ENCODE results near the gene LRP2. TPM values are rescaled to one million over a fixed set of nuclear protein-coding genes. Genes with fewer than 3 reads are reported as not detected.

LRP2 gene
- total and polyA plus RNA-seq, 4 experiments from 2014 or later = not detected

DNA sequence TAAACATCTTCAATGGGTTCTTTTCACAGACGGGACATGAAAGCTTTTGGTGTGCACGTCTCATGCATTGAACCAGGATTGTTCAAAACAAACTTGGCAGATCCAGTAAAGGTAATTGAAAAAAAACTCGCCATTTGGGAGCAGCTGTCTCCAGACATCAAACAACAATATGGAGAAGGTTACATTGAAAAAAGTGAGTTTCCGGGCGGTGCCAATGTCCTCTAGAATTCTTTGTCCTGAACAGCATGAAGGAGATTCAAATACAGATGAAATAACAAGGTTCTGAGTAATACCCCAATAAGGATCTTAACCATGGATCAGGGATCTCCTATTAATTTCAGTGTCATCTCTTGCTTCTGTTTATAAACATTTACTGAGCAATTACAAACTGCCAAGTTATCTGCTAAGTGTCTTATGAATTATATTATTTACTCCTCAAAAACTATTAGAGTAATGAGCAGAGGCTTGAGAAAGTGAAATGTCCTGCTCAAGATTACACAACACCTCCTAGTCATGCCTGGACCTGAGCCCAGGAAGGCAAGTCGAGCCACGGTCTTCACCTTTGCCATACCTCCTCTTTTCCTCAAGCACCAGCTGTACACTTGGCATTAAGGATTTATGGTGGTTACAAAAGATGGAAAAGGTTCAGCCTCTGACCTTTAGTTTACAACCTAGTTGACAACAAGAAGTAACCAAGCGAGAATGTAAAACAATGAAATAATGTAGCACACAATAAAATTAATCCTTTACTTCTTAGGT, 270.4 kb downstream of the LRP2 start:
- Histone ChIP-seq H3K4me3 (ENCODE audit: low read length in 2 of 2) (no peak overlapping the region), H3K4me1 (ENCODE audit: insufficient read depth, low read length) (peaks cover 10% of the 10 kb centered on the region), H3K36me3 (ENCODE audit: insufficient read depth, low read length) (no peaks in the 10 kb centered on the region), H3K27ac (ENCODE audit: low read depth, low read length) (no peak overlapping the region), H3K9me3 (ENCODE audit: control insufficient read depth in 1 of 2, low read length in 2 of 2) (no peaks in the 10 kb centered on the region), H3K27me3 (ENCODE audit: insufficient read depth, low read length) (no peaks in the 10 kb centered on the region)
- intact Hi-C loops (cut with micrococcal nuclease) = loop anchor here (10.0 kb wide), 1 partner anchor 67 kb away; no protein-coding TSS in a partner anchor
- ChIA-PET POLR2A (ENCODE audit: partially characterized antibody) (no interaction called here), CTCF (ENCODE audit: partially characterized antibody) (no interaction called here)
- peaks cover 0 to 1% (median 0%) of the 10 kb centered on the region in 8 donors for H3K9me3 Mint-ChIP-seq
- no peak overlapping the region for H3K4me3 Mint-ChIP-seq
- peaks cover 6 to 15% (median 12%) of the 10 kb centered on the region in 4 donors for H3K4me1 Mint-ChIP-seq
- peak overlapping the region in 1 of 7 donors; percentile 71 for H3K27ac Mint-ChIP-seq
- peaks cover 4 to 5% of the 10 kb centered on the region in 2 donors for H3K27me3 Mint-ChIP-seq
- no peak for DNase-seq
- H3K36me3 Mint-ChIP-seq = no peaks in the 10 kb centered on the region

DNA sequence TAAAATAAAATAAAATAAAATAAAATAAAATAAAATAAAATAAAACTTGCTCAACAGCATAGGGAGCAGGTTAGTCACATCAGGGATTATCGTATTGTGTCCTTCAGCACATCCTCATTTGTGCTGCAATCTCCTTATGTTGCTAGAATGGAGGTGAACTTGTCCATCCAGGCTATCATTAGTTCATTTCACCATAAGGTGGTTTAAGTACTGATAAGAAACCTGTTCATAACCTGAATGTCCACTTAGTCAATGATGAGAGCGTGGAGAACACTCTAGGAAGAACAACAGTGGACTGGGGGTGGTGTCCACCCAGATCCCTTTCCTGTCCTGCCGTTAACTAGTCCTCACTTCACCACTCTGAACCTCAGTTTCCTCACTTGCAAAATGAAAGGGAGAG, 271.1 kb downstream of the LRP2 start:
- CTCF ChIA-PET (ENCODE audit: partially characterized antibody) = no interaction called here
- no peak overlapping the region for H3K27ac ChIP-seq (ENCODE audit: low read depth, low read length)
- H3K4me1 ChIP-seq (ENCODE audit: insufficient read depth, low read length) = peaks cover 10% of the 10 kb centered on the region
- H3K27me3 ChIP-seq (ENCODE audit: insufficient read depth, low read length) = no peaks in the 10 kb centered on the region
- H3K27ac Mint-ChIP-seq = no peak overlapping the region
- H3K9me3 Mint-ChIP-seq = peaks cover 0 to 4% (median 0%) of the 10 kb centered on the region in 8 donors
- POLR2A ChIA-PET (ENCODE audit: partially characterized antibody) = no interaction called here
- H3K4me1 Mint-ChIP-seq = peaks cover 6 to 14% (median 11%) of the 10 kb centered on the region in 4 donors
- no peak for DNase-seq
- no peaks in the 10 kb centered on the region for H3K36me3 Mint-ChIP-seq
- peaks cover 6% of the 10 kb centered on the region in 2 donors for H3K27me3 Mint-ChIP-seq
- no peak overlapping the region for H3K4me3 Mint-ChIP-seq
- no peak overlapping the region for H3K4me3 ChIP-seq (ENCODE audit: low read length in 2 of 2)
- no peaks in the 10 kb centered on the region for H3K9me3 ChIP-seq (ENCODE audit: control insufficient read depth in 1 of 2, low read length in 2 of 2)
- no peaks in the 10 kb centered on the region for H3K36me3 ChIP-seq (ENCODE audit: insufficient read depth, low read length)
- intact Hi-C loops (cut with micrococcal nuclease) = loop anchor here (10.0 kb wide), 1 partner anchor 66 kb away; no protein-coding TSS in a partner anchor

DNA sequence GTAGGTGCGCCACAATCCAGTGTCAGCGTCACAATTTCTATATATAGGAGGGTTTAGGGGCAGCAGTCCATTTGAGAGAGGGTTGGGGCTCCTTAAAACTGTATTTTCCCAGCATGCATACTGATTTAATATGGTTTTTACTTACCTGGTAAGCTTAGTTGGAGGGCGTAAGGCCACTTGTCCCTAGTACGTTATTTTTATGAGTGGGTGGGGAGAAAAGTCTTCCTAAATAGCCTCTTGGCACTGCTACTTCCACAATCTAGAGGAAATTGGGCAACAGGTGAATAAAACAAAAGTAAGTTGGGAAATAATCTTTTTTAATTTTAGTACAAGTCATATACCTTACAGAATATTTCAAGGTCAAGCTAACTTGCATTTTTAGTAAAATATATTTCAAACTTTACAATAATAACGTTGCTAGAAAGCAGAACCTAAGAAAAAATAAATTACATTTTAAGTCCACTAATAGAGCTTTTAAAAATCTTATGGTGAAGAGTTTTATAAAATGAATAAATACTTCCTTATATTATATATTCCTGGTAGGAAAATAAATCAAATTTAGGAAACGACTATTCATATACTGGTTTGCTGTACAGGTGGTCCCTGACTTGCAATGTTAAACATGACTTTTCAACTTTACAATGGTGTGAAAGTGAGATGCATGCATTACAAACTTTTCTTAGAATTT, 272.1 kb downstream of the LRP2 start:
- Mint-ChIP-seq H3K36me3 (no peaks in the 10 kb centered on the region), H3K27ac (no peak overlapping the region), H3K4me3 (no peak overlapping the region), H3K4me1 (peaks cover 0 to 5% (median 2%) of the 10 kb centered on the region in 4 donors), H3K27me3 (peaks cover 6 to 11% of the 10 kb centered on the region in 2 donors), H3K9me3 (peaks cover 0 to 8% (median 2%) of the 10 kb centered on the region in 8 donors)
- ChIA-PET CTCF (ENCODE audit: partially characterized antibody) (interaction anchor here (1.2 kb wide), 1 partner anchor 41 kb away, joined by 3 read pairs; no protein-coding TSS in a partner anchor), POLR2A (ENCODE audit: partially characterized antibody) (no interaction called here)
- Histone ChIP-seq H3K4me3 (ENCODE audit: low read length in 2 of 2) (no peak overlapping the region), H3K27ac (ENCODE audit: low read depth, low read length) (no peak overlapping the region), H3K27me3 (ENCODE audit: insufficient read depth, low read length) (no peaks in the 10 kb centered on the region), H3K4me1 (ENCODE audit: insufficient read depth, low read length) (peaks cover 2% of the 10 kb centered on the region), H3K36me3 (ENCODE audit: insufficient read depth, low read length) (no peaks in the 10 kb centered on the region), H3K9me3 (ENCODE audit: control insufficient read depth in 1 of 2, low read length in 2 of 2) (no peaks in the 10 kb centered on the region)
- intact Hi-C loops (cut with micrococcal nuclease) = loop anchor here (10.0 kb wide), 1 partner anchor 65 kb away; no protein-coding TSS in a partner anchor
- no peak for DNase-seq

DNA sequence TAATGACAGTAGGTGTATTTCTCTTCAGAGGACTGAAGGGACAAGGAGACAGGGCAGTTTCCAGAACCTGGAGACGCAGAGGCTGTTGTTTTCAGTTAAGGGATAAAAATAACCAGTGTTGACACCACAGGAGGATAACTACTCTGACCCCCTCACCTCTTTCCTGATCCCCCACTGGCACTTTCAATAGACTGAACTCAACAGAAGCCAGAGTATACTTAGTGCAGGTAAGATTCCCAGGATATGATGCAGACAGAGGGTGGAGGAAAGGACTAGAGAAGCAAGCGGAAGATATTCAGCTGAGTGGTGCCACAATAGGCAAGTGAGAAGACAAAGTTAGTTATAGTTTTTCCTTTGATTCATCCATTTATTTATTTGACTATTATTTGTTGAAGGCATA, 273.2 kb downstream of the LRP2 start:
- POLR2A ChIA-PET (ENCODE audit: partially characterized antibody) = no interaction called here
- H3K27me3 Mint-ChIP-seq = peaks cover 6 to 10% of the 10 kb centered on the region in 2 donors
- CTCF ChIA-PET (ENCODE audit: partially characterized antibody) = interaction anchor here (1.0 to 1.8 kb wide), 3 partner anchors 20 to 53 kb away, joined by 3 to 5 read pairs (median 4); no protein-coding TSS in a partner anchor

DNA sequence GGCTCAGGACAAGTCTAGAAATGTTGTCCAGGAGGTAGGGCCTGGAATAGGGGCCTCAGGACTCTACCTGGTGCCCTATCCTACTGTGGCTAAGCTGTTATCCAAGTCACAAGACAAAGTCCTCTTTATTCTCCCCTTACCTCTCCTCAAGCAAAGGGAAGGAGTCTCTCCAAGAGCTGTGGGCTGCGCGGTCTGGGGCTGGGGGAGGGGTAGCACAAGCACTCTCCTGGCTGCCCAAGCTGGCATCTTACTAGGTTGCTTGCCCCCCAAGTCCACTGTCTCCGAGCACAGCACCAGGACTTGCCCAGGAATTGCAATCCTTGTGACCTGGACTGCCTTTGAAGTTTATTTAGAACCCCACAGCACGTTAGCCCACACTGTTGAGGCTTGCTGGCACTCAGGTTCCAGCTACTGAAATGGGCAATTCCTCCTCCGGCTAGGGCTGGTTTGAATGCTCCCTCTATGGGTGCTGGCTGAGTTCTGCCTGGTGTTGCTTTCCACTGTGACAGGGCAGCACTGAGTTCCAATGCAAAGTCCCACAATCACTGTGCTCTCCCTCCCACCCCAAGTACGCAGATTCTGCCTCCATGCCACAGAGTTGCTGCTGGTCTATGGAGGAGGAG, 274.5 kb downstream of the LRP2 start:
- Histone ChIP-seq H3K36me3 (ENCODE audit: insufficient read depth, low read length) (no peaks in the 10 kb centered on the region), H3K27ac (ENCODE audit: low read depth, low read length) (no peak overlapping the region), H3K4me3 (ENCODE audit: low read length in 2 of 2) (no peak overlapping the region), H3K9me3 (ENCODE audit: control insufficient read depth in 1 of 2, low read length in 2 of 2) (no peaks in the 10 kb centered on the region), H3K4me1 (ENCODE audit: insufficient read depth, low read length) (no peaks in the 10 kb centered on the region), H3K27me3 (ENCODE audit: insufficient read depth, low read length) (no peaks in the 10 kb centered on the region)
- Mint-ChIP-seq H3K4me1 (peaks cover 0 to 2% (median 0%) of the 10 kb centered on the region in 4 donors), H3K36me3 (no peaks in the 10 kb centered on the region), H3K4me3 (no peak overlapping the region), H3K27ac (no peak overlapping the region), H3K27me3 (peaks cover 6 to 8% of the 10 kb centered on the region in 2 donors), H3K9me3 (peaks cover 0 to 12% (median 2%) of the 10 kb centered on the region in 8 donors)
- CTCF ChIA-PET (ENCODE audit: partially characterized antibody) = interaction anchor here (1.8 kb wide), 1 partner anchor 54 kb away, joined by 4 read pairs; no protein-coding TSS in a partner anchor
- intact Hi-C loops (cut with micrococcal nuclease) = no loop called here
- POLR2A ChIA-PET (ENCODE audit: partially characterized antibody) = no interaction called here
- no peak for DNase-seq

More for the DNA sequence above, 273.2 kb downstream of the LRP2 start:
- Mint-ChIP-seq H3K27ac (no peak overlapping the region), H3K4me3 (no peak overlapping the region), H3K36me3 (no peaks in the 10 kb centered on the region), H3K4me1 (peaks cover 0 to 4% (median 0%) of the 10 kb centered on the region in 4 donors), H3K9me3 (peaks cover 0 to 12% (median 2%) of the 10 kb centered on the region in 8 donors)
- intact Hi-C loops (cut with micrococcal nuclease) = no loop called here
- H3K4me3 ChIP-seq (ENCODE audit: low read length in 2 of 2) = no peak overlapping the region
- no peaks in the 10 kb centered on the region for H3K27me3 ChIP-seq (ENCODE audit: insufficient read depth, low read length)
- no peak for DNase-seq
- no peaks in the 10 kb centered on the region for H3K36me3 ChIP-seq (ENCODE audit: insufficient read depth, low read length)
- no peaks in the 10 kb centered on the region for H3K4me1 ChIP-seq (ENCODE audit: insufficient read depth, low read length)
- H3K27ac ChIP-seq (ENCODE audit: low read depth, low read length) = no peak overlapping the region
- no peaks in the 10 kb centered on the region for H3K9me3 ChIP-seq (ENCODE audit: control insufficient read depth in 1 of 2, low read length in 2 of 2)

DNA sequence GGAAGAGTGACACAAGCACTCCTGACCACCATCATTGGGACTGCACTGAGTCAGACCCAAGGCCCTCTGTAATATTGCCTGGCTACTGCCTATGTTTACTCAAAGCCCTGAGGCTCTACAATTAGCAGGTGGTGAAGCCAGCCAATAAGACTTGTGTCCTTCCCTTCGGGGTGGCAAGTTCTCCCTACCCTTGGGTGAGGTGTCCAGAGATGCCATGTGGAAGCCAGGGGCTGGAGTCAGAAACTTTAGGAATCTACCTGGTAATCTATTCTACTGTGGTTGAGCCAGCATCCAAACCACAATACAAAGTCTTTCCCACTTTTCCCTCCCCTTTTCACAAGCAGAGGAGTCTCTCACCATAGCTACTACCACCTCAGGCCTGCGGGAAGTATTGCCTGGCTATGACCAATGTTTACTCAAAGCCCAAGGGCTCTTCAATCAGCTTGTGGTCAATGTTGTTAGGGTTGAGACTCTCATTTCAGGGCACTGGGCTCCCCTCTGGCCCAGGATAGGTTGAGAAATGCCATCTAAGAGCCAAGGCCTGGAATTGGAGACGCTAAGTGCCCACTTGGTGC, 275.4 kb downstream of the LRP2 start:
- H3K27ac ChIP-seq (ENCODE audit: low read depth, low read length) = no peak overlapping the region
- Mint-ChIP-seq H3K4me3 (no peak overlapping the region), H3K27ac (no peak overlapping the region), H3K36me3 (no peaks in the 10 kb centered on the region), H3K4me1 (no peaks in the 10 kb centered on the region), H3K27me3 (peaks cover 6 to 8% of the 10 kb centered on the region in 2 donors), H3K9me3 (peaks cover 0 to 12% (median 2%) of the 10 kb centered on the region in 8 donors)
- H3K36me3 ChIP-seq (ENCODE audit: insufficient read depth, low read length) = no peaks in the 10 kb centered on the region
- ChIA-PET CTCF (ENCODE audit: partially characterized antibody) (interaction anchor here (2.4 kb wide), 1 partner anchor 22 kb away, joined by 8 read pairs; no protein-coding TSS in a partner anchor), POLR2A (ENCODE audit: partially characterized antibody) (no interaction called here)
- H3K27me3 ChIP-seq (ENCODE audit: insufficient read depth, low read length) = no peaks in the 10 kb centered on the region
- H3K9me3 ChIP-seq (ENCODE audit: control insufficient read depth in 1 of 2, low read length in 2 of 2) = no peaks in the 10 kb centered on the region
- no peak overlapping the region for H3K4me3 ChIP-seq (ENCODE audit: low read length in 2 of 2)
- H3K4me1 ChIP-seq (ENCODE audit: insufficient read depth, low read length) = no peaks in the 10 kb centered on the region
- intact Hi-C loops (cut with micrococcal nuclease) = no loop called here
- no peak for DNase-seq
